Mucosa of descending colon (tissue), 3 donors: ENCODE results near the gene NLK. TPM values are rescaled to one million over a fixed set of nuclear protein-coding genes. Genes with fewer than 3 reads are reported as not detected.

Experiments used
- total RNA-seq, 3 donors: library from RNA; stranded (reverse); fragmentation: NEBNext Ultra II Directional in 2 of 3; extraction: Animal tissue kit (Norgen Biotek cat#: 25700) in 2 of 3; gene quantifications; one replicate each; pipeline versions ENCODE4 v1.2.1 to v1.2.4, GENCODE V29; 2021 to 2023
- donor health status: DM: no; HTN: no; CAD: no; lungs with moderate emphysema.
- donor health status: DM: no; HTN: no; CAD: no.
- donor health status: DM: no; HTN: yes; CAD: no.

The NLK gene
- total RNA-seq, 3 donors from 2014 or later = 20.4 to 24.1 (median 21.0) TPM

Other genes with a start within 250 kb of the NLK start
- 10 to 100 TPM; 10.5 to 67.1 (median 11.0) TPM for gene NOS2, start 242.1 kb upstream of the NLK start, total RNA-seq
- 1 to 10 TPM; 4.7 to 7.2 (median 6.2) TPM for gene LYRM9, start 149.3 kb upstream of the NLK start, total RNA-seq